Stimulated activated CD4-positive, alpha-beta T cell treated with anti-CD3 and anti-CD28 coated beads, TNF-alpha, amount 100 ng/mL, for 24 hours (primary cell): ENCODE measurements around the gene ASB13.
A peak's percentile ranks its signal among the peaks of the same experiment; 100 is the strongest.

Experiments used
- DNase-seq, 3 experiments: peaks; one replicate each; pipeline ENCODE4 v3.0.0-alpha.2; 2020; ENCODE audit warnings: low read depth in 3 of 3

ASB13 gene

GRCh38 chr10:5648494-5649457 lies 17.6 kb downstream of the ASB13 start:
- DNase-seq = no peak

GRCh38 chr10:5647507-5648240 lies 18.7 kb downstream of the ASB13 start:
- DNase-seq = no peak

GRCh38 chr10:5645944-5646617 lies 20.3 kb downstream of the ASB13 start:
- DNase-seq = no peak

- DNase-seq = no peak
Observed at GRCh38 chr10:5645375-5645774, 21.0 kb downstream of the ASB13 start.

GRCh38 chr10:5644930-5645329 lies 21.5 kb downstream of the ASB13 start:
- no peak for DNase-seq

DNA sequence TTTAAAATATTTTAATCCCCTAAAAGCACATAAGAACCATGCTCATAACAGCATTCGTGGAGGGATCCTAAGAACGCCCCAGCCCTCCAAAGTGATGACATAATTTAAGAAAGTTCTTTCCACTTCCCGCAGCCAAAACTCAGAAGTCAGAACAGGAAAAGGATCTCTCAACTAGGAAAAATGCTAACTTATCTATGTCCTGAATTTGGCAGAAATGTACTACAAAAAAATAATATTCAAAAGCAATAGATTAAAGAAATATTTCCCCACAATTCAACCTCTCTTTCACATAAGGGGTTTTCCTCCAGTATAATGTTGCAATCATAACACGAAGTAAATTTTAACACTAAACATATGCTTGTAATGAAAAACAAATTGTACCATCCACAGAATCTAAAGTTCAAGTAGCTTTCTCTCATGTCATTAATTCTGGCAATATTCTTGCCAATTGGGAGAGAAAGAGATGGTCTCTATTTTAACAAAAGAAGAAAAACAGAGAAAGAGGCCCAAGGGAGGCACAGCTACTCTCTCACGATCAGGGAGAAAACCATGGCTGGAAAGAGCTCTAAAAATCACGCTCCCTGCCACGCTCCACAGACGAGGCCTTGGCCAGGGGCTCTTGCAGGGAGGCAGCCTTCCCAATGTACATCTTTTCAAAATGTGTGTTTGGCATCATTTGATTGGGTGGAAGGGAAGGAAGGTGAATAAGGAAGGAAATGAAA lies 22.9 kb downstream of the ASB13 start:
- DNase-seq = no peak

DNA sequence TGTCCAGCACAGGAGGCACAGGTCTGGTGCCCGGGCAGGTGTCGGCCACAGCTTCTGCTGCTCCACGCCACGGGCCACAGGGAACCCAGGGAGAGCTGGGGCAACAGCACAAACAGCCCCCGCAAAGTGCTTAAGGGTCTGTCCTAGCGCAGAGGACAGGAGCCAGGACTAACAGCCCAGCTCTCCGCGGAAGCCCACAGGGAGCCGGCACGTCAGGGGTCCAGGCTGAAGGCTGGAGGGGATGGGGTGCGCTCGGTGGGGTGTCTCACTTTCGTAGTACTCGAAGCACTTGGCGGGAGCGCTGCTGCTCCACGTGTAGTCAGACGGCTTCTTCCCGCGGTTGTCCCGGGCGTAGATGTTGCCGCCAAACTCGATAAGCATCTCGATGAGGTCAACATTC lies 24.9 kb downstream of the ASB13 start:
- no peak for DNase-seq

GRCh38 chr10:5640501-5640900 lies 25.9 kb downstream of the ASB13 start:
- DNase-seq = no peak

GRCh38 chr10:5640036-5640435 lies 26.4 kb downstream of the ASB13 start:
- DNase-seq = no peak

DNA sequence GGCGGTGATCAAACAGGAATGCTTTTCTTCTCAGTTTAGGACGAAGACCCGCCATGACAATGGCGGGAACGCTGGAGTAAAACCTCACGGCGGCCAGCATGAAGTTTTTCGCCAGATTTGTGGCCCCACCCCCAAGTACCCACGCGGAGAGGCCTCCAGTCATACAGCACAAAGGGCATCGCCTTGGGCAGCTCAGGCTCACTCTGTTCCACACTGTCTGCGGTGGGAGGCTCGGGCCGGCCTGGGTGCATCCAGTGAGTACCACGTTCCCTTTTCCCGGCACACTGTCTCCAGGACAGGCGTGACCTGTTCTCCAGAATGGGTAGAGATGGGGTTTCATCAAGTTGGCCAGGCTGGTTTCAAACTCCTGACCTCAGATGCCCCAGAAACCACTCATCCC lies 27.3 kb downstream of the ASB13 start:
- DNase-seq = no peak

DNA sequence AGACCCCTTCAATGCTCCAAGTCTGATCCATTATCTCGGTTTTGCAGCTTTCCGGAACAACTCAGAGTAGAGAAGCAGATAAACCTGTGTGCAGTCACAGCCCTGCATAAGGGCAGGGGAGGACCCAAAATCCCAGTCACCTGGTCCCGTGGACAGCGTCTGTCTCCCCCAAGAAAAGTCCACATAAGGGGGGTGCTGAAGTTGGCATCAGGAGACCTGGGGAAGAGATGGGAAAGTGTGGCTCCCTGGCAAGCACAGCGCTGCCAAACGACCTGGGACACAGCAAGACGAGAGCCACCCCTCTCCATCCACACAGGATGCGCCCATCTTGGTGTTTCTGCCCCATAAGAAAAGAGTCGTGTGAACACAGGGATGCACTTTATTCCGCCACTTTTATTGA lies 27.9 kb downstream of the ASB13 start:
- no peak for DNase-seq

- no peak for DNase-seq
Observed at GRCh38 chr10:5634918-5635317, 31.5 kb downstream of the ASB13 start.

DNA sequence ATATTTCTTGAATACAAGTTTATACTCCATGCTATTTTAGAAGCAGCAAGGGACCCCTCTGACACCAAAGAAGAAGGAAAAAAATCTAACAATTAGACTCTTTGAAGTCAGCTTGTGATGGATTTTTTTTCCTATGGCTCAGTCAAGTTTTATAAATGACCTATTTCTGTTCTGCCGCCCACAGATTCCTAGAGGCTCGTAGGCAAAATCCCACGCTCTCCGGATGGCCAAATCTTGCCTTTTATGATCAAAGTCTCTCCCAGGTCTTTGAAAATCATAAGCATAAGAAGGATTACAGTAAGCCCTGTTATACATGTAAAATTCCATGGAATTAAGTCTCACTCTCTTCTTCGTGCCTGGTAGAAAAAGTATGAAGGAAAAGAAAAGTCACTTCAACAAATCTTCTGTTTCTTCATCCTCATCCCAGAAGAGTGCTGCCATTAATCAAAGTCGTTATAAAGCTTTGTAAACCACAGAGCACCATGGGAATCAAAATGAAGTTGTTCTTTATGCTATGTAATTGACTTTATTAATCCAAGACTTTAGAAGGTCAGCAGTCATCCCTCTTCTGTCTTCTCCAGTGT lies 33.1 kb downstream of the ASB13 start:
- DNase-seq = no peak

DNA sequence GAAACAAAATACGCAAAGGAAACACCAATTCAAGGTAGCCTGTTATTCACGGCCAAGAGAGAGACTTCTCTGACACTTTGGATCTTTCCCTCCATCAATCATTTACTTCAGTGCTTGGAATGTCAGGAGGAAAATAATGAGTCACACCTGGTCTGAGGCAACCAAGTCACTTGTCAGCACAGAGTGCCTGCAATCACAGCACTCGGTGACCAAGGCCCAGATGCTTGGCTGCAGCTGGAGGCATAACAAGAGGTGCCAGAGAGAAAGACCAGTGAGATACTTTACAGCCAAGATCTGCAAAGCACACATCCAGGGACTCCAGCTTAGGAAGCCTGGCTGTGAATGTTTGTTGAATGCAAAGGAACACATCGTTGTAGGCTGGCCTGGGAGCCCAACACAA lies 33.9 kb downstream of the ASB13 start:
- DNase-seq = no peak

DNA sequence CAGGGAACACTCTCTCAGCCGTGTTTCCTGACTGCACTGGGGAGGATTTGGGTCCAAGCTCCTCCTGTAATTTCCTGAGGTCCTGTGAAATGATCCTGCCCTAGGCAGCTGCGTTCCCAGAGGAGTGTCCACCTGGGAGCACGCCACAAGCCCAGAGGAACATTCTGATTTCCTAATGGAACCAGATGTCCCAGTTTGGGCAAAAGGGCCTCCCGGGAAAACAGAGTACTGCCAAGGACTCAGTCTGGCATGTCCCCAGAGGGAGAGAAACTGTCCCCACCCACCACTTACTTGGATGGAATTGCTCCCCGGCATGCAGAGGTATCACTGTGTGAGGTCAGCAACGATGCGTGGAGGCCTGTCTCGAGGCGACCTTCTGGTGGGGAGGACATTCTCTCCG lies 34.5 kb downstream of the ASB13 start:
- DNase-seq = no peak

DNA sequence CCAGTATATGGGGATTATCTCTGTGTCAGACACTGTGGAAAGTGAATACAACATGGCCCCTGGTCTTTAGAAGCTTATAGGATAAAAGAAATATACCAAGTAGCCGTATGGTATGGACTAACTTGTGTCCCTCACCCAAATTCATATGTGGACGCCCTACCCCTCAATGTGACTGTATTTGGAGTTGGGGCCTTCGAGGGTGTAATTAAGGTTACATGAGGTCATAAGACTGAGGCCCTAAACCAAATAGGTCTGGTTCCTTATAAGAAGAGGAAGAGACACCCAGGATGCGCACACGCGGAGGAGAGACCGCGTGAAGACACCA lies 36.3 kb downstream of the ASB13 start:
- no peak for DNase-seq

GRCh38 chr10:5629303-5630111 lies 36.9 kb downstream of the ASB13 start:
- DNase-seq = peak; percentile 66 to 88 (median 75)

DNA sequence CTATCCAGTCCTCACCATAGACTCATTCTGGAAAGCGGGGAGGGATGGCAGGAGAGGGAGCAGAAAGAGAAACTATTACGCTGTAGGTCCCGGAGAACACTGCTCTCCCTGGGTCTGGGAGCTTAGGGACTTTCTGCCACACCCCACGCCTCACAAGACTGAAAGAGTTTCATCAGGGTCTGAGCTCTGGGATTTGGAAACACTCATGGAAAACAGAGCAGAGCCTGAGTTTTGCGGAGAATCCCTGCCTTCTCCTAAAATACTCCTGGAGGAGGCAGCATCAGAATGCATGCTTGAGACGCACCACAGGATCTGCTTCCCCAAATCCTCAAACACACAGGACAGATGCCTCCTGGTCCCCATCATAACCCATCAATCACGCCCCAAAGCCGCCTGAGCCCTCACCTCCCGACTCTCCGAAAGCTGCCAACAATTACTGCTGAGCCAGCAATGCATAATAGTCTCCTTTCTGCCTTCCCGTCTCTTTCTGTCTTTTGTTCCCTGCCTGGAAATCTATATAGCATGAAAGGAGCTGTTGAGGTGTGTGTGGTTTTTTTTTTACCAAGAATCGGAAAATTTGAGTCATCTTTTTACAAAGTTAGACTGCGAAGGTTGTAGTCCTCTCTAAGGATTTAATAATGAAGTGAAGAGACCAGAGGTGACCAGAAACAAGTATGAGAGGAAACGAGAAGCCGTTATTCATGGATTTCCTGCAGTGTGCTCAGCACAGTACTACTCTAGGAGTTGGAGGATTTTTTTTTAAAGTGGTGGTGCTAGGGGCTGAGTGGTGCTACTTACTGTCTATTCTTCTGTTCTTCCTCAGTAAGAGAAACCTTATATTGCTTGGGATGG lies 37.7 kb downstream of the ASB13 start:
- peak in 1 of 3 experiments; percentile 18 for DNase-seq

DNA sequence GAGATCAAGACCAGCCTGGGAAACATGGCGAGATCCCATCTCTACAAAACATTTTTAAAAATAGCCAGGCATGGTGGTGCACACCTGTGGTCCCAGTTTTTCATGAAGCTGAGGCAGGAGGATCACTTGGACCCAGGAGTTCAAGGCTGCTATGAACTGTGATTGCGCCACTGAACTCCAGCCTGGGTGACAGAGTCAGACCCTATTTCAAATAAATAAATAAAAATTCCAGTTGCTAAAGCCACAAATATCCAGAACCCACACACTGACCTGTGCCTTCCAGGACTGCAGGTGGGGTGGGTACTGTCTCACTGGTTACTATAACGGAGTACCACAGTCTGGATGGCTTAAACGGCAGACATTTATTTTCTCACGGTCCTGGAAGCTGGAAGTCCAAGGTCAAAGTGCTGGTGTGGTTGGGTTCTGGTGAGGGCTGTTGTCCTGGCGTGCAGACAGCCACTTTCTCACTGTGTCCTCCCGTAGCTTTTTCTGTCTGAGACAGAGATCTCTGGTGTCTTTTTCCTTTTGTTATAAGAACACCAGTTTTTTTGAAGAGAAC lies 38.8 kb downstream of the ASB13 start:
- no peak for DNase-seq
